ENCODE measurements around the gene EDARADD. TPM values are rescaled to one million over a fixed set of nuclear protein-coding genes. Genes with fewer than 3 reads are reported as not detected.

EDARADD gene
- total and polyA plus RNA-seq, 2 of the 13 experiments (the other 11 are each of a cell fraction or from before 2014, with no cell fraction given), result 0.03 TPM; not detected in 1

- TF ChIP-seq FOXK1 (CRISPR knock-in tag; IDR thresholded peaks at IDR 0.05; ENCODE audit: borderline replicate concordance, low read depth), result 0 out of 2 replicates have a peak, but pooled peaks have one; percentile 55
- 0 out of 2 replicates have a peak, but pooled peaks have one; percentile 39 for TF ChIP-seq NRL (CRISPR knock-in tag; IDR thresholded peaks at IDR 0.05; ENCODE audit: borderline replicate concordance)
- no peak for TF ChIP-seq DBP (CRISPR knock-in tag; IDR thresholded peaks at IDR 0.05; ENCODE audit: not compliant biosample characterization)
- no peak for TF ChIP-seq ZFP41 (CRISPR knock-in tag; IDR thresholded peaks at IDR 0.05; ENCODE audit: borderline replicate concordance)
- TF ChIP-seq NPAS2 (CRISPR knock-in tag; IDR thresholded peaks at IDR 0.05; ENCODE audit: borderline replicate concordance), result no peak
- peak; percentile 75 for TF ChIP-seq ZEB1 (IDR thresholded peaks at IDR 0.05; ENCODE audit: insufficient replicate concordance, low read depth)
- no peak for TF ChIP-seq HOMEZ (CRISPR knock-in tag; IDR thresholded peaks at IDR 0.05; ENCODE audit: low read depth)
- TF ChIP-seq ATF2 (CRISPR knock-in tag; IDR thresholded peaks at IDR 0.05), result no peak
- no peak for TF ChIP-seq KLF11 (CRISPR knock-in tag; IDR thresholded peaks at IDR 0.05)
- TF ChIP-seq ZNF841 (CRISPR knock-in tag; IDR thresholded peaks at IDR 0.05; ENCODE audit: borderline replicate concordance), result no peak
- no peak for TF ChIP-seq GTF2F1 (IDR thresholded peaks at IDR 0.05; ENCODE audit: low read length)
- TF ChIP-seq JUND (CRISPR knock-in tag; IDR thresholded peaks at IDR 0.05), result no peak
- TF ChIP-seq NR2F6 (IDR thresholded peaks at IDR 0.05), result peak; percentile 57
- TF ChIP-seq NR2F6 (CRISPR knock-in tag; IDR thresholded peaks at IDR 0.05), result peak; percentile 63
- no peak for TF ChIP-seq MAFK (conservative IDR thresholded peaks at IDR 0.05 in 1 of 2, IDR thresholded peaks at IDR 0.05 in 1 of 2; ENCODE audit: low read length in 2 of 2)
- no peak for TF ChIP-seq ZBTB42 (CRISPR knock-in tag; IDR thresholded peaks at IDR 0.05)
- no peak for TF ChIP-seq ZKSCAN1 (IDR thresholded peaks at IDR 0.05; ENCODE audit: low read length)
- no peak for TF ChIP-seq ZNF646 (CRISPR knock-in tag; IDR thresholded peaks at IDR 0.05)
- TF ChIP-seq ZNF335 (CRISPR knock-in tag; IDR thresholded peaks at IDR 0.05), result no peak
- peak; percentile 32; the same call in 1 of the 2 replicates for TF ChIP-seq GATA4 (IDR thresholded peaks at IDR 0.05; ENCODE audit: borderline replicate concordance, low read depth)
- no peak for TF ChIP-seq SIN3A (IDR thresholded peaks at IDR 0.05; ENCODE audit: borderline replicate concordance, low read depth, low read length)
Observed at GRCh38 chr1:236522937-236523703, 129.0 kb downstream of the EDARADD start (continued).

Measured in HepG2 (cell line).